Left kidney (tissue), 8 donors: ENCODE measurements around the gene DGUOK. TPM values are rescaled to one million over a fixed set of nuclear protein-coding genes. Genes with fewer than 3 reads are reported as not detected.
"Not testable (repeated sequence)": the region's sequence is repeated elsewhere in the genome, so short reads cannot be mapped to it uniquely, and the experiment has no call there.

ENCODE experiments used
- DNase-seq: peaks from one replicate; pipeline ENCODE4 v3.0.0-alpha.2; 2013
- long read RNA-seq, 8 donors: transcript quantifications; one replicate each; lab custom pipeline, GENCODE V29; 2026
- polyA plus RNA-seq: library from polyadenylated mRNA; unstranded; fragments of 120-200 nt; gene quantifications from one replicate; pipeline ENCODE4 v1.2.1, GENCODE V29; 2013; ENCODE audit not compliant: insufficient read length

Gene DGUOK
- 66.3 TPM for polyA plus RNA-seq
- long read RNA-seq, donor 1, transcript DGUOK-208 (6 exons, 1,029 nt) = major isoform, 14 of 61 reads
- long read RNA-seq, donor 1, transcript DGUOK-202 (5 exons, 880 nt) = minor isoform, 6 of 61 reads
- long read RNA-seq, donor 1, transcript DGUOK-203 (4 exons, 703 nt) = minor isoform, 12 of 61 reads
- long read RNA-seq, donor 1, transcript DGUOK-201 (7 exons, 1,144 nt) = minor isoform, 12 of 61 reads
- long read RNA-seq, donor 1, partial matches to known transcripts = 8 of 61 reads
- long read RNA-seq, donor 1, other reads (novel, unspliced or antisense) = 9 of 61 reads
- long read RNA-seq, donor 2, transcript DGUOK-208 (6 exons, 1,029 nt) = major isoform, 16 of 54 reads
- long read RNA-seq, donor 2, transcript DGUOK-202 (5 exons, 880 nt) = minor isoform, 7 of 54 reads
- long read RNA-seq, donor 2, transcript DGUOK-203 (4 exons, 703 nt) = minor isoform, 13 of 54 reads
- long read RNA-seq, donor 2, partial matches to known transcripts = 7 of 54 reads
- long read RNA-seq, donor 2, other reads (novel, unspliced or antisense) = 7 of 54 reads
- long read RNA-seq, donor 3, transcript DGUOK-203 (4 exons, 703 nt) = minor isoform, 11 of 33 reads
- long read RNA-seq, donor 3, transcript DGUOK-208 (6 exons, 1,029 nt) = major isoform, 14 of 33 reads
- long read RNA-seq, donor 3, transcript DGUOK-202 (5 exons, 880 nt) = minor isoform, 5 of 33 reads
- long read RNA-seq, donor 3, partial matches to known transcripts = 0 of 33 reads
- long read RNA-seq, donor 3, other reads (novel, unspliced or antisense) = 0 of 33 reads
- long read RNA-seq, donor 4, partial matches to known transcripts = 0 of 5 reads
- long read RNA-seq, donor 4, other reads (novel, unspliced or antisense) = 0 of 5 reads
- long read RNA-seq, donor 5, transcript DGUOK-203 (4 exons, 703 nt) = major isoform, 30 of 105 reads
- long read RNA-seq, donor 5, transcript DGUOK-202 (5 exons, 880 nt) = minor isoform, 11 of 105 reads
- long read RNA-seq, donor 5, transcript DGUOK-208 (6 exons, 1,029 nt) = minor isoform, 22 of 105 reads
- long read RNA-seq, donor 5, transcript DGUOK-201 (7 exons, 1,144 nt) = minor isoform, 9 of 105 reads
- long read RNA-seq, donor 5, partial matches to known transcripts = 6 of 105 reads
- long read RNA-seq, donor 5, other reads (novel, unspliced or antisense) = 25 of 105 reads
- long read RNA-seq, donor 6, transcript DGUOK-201 (7 exons, 1,144 nt) = minor isoform, 9 of 98 reads
- long read RNA-seq, donor 6, transcript DGUOK-202 (5 exons, 880 nt) = minor isoform, 5 of 98 reads
- long read RNA-seq, donor 6, transcript DGUOK-208 (6 exons, 1,029 nt) = minor isoform, 16 of 98 reads
- long read RNA-seq, donor 6, transcript DGUOK-203 (4 exons, 703 nt) = major isoform, 21 of 98 reads
- long read RNA-seq, donor 6, partial matches to known transcripts = 17 of 98 reads
- long read RNA-seq, donor 6, other reads (novel, unspliced or antisense) = 28 of 98 reads
- long read RNA-seq, donor 7, transcript DGUOK-208 (6 exons, 1,029 nt) = minor isoform, 10 of 83 reads
- long read RNA-seq, donor 7, transcript DGUOK-202 (5 exons, 880 nt) = minor isoform, 12 of 83 reads
- long read RNA-seq, donor 7, transcript DGUOK-201 (7 exons, 1,144 nt) = minor isoform, 6 of 83 reads
- long read RNA-seq, donor 7, transcript DGUOK-203 (4 exons, 703 nt) = major isoform, 21 of 83 reads
- long read RNA-seq, donor 7, partial matches to known transcripts = 18 of 83 reads
- long read RNA-seq, donor 7, other reads (novel, unspliced or antisense) = 13 of 83 reads
- long read RNA-seq, donor 8, transcript DGUOK-201 (7 exons, 1,144 nt) = major isoform, 5 of 17 reads
- long read RNA-seq, donor 8, partial matches to known transcripts = 0 of 17 reads
- long read RNA-seq, donor 8, other reads (novel, unspliced or antisense) = 5 of 17 reads

DNA sequence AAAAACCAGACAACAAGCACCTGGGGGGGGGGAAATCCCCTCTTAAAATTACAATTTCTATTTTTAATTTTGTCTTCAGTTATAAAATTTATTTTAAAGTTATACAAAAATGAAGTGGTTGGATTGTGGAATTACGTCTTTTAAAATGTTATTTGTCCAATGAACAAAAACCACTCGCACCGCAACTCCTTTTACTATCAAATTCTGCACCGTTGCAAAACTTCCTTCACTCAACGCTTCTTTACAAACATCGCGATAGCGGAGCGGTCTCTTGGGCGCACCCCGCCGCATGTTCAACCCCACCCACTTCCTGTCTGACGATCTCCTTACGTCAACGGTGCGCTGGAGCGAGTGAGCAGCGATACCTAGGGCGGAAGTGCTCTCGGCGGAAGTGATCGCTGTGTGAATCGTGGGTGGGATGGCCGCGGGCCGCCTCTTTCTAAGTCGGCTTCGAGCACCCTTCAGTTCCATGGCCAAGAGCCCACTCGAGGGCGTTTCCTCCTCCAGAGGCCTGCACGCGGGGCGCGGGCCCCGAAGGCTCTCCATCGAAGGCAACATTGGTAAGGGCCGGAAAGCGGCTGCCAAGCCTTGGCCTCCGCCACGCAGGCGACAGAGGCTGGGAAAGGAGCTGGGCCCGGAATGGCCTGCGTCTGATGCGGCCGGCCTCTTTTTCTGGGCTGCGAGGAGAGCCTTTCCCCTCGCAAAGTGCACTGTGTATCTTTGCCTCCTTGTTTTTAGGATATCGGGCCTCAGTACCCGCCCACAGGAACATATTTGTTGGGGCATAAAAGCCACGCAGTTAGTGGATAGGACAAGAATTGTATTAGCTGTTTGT is at the start of gene DGUOK:
Gene DGUOK, plus strand, starts transcription at position 388 of the 835 bp plus-strand sequence. Its CDS starts 31 bp downstream, at position 419.
- DNase-seq = peak; percentile 99

DNA sequence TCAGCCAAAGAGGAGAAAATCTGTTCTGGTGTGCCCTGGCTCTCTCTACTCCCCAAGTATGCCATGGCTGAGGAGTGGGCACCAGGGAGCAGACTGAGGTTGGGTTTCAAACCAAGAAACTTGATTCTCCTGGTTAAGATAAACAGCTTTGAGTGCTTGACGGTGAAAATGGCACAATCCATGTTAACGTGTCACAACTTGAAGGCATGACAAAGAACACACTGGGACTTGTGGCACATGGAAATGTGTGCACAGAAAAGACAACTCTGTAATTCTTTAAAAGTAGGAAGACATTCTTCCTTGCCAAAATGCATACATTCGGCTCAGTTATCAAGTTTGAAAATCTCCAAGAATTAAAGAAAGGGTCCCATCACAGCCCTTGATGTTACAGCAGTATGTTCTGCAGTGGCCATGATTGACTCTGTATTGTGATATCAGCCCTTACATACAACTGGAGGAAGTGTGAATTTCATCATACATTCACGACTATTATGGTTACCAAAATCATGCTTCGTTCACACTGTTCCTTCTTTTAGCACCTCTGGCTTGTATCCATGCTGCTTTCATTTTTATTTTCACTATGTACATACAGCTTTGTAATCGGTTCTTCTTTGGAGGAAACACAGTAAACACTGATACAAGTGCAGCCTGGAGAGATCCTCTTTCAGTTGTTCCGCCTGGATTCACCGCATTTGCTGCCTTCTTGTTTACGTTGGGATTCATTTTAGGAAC is 49.4 kb upstream of the DGUOK start:
- DNase-seq = peak; percentile 4

DNA sequence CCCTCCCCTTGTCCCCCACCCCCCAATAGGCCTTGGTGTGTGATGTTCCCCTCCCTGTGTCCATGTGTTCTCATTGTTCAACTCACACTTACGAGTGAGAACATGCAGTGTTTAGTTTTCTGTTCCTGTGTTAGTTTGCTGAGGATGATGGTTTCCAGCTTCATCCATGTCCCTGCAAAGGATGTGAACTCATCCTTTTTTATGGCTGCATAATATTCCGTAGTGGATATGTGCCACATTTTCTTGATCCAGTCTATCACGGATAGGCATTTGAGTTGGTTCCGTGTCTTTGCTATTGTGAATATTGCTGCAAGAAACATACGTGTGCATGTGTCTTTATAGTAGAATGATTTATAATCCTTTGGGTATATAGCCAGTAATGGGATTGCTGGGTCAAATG is 48.7 kb upstream of the DGUOK start:
- not testable (repeated sequence) for DNase-seq

DNA sequence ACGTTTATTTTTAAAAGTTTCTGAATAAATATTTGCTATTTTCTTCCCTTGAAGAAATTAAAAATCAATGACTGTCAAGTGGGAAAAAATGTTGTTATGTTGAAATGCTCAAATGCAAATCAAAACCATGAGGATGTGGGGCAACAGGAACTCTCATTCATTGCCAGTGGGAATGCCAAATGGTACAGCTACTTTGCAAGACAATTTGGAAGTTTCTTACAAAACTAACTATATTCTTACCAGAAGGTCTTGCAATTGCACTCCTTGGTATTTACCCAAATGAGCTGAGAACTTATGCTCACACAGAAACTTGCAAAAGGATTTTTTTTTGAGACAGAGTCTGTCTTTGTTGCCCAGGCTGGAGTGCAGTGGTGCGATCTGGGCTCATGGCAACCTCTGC is 41.3 kb upstream of the DGUOK start:
- DNase-seq = no peak

DNA sequence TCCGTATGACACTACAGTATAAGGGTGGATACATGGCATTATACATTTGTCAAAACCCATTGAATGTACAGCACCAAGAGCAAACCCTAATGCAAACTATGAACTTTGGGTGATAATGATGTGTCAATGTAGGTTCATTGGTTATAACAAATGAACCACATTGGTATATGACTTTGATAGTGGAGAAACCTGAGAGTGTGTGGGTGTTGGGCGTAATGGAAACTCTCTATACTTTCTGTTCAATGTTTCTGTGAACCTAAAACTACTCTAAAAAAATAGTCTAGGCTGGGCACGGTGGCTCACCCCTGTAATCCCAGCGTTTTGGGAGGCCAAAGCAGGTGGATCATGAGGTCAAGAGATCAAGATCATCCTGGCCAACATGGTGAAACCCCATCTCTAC is 40.3 kb upstream of the DGUOK start:
- no peak for DNase-seq

DNA sequence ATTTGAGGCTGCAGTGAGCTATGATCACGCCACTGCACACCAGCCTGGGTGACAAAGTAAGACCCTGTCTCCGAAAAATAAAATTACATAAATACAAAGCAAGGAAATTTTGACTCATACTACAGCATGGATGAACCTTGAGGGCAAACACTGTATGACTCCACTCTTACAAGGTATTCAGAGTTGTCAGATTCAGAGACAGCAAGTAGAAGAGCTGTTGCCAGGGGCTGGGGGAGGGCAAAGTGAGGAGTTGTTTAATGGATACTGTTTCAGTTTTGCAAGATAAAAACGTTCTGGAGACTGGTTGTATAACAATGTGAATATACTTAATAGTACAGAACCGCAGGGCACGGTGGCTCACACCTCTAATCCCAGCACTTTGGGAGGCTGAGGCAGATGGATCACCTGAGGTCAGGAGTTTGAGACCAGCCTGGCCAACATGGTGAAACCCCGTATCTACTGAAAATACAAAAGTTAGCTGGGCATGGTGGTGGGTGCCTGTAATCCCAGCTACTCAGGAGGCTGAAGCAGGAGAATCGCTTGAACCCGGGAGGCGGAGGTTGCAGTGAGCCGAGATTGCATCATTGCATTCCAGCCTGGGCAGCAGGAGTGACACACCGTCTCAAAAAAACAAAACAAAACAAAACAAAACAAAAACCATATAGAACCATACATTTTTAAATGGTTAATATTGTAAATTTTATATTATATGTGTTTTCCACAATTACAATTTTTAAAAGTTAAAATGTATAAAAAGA is 38.9 kb upstream of the DGUOK start:
- DNase-seq = not testable (repeated sequence)

DNA sequence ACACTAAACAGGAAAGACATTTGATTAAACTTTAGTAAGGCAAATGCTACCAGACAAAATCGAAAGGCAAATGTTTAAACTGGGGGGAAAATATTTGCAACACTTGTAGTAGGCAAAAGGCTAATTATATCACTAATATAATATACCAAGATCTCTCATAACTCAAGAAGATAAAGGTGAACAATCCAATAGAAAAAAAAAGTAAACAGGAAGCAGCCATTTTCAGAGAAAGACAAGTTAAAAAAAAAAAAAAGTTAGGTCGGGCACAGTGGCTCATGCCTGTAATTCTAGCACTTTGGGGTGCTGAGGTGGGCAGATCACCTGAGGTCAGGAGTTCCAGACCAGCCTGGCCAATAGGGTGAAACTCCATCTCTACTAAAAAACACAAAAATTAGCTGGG is 38.3 kb upstream of the DGUOK start:
- no peak for DNase-seq

DNA sequence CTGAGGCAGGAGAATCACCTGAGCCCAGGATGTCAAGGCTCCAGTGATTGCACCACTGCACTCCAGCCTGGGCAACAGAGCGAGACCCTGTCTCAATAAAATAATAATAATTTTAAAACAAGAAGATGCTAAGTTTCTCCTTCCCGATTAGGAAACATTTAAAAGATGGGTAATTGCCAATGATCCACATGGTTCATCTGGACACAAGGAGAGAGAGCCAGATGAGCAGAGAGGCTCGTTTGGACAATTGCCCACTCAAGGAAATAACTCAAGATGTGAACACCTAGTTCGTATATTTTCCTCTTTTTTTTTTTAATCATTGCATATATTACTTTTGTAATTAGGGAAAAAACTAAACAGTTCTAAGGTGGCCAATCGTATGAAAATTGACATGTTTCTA is 37.5 kb upstream of the DGUOK start:
- no peak for DNase-seq

DNA sequence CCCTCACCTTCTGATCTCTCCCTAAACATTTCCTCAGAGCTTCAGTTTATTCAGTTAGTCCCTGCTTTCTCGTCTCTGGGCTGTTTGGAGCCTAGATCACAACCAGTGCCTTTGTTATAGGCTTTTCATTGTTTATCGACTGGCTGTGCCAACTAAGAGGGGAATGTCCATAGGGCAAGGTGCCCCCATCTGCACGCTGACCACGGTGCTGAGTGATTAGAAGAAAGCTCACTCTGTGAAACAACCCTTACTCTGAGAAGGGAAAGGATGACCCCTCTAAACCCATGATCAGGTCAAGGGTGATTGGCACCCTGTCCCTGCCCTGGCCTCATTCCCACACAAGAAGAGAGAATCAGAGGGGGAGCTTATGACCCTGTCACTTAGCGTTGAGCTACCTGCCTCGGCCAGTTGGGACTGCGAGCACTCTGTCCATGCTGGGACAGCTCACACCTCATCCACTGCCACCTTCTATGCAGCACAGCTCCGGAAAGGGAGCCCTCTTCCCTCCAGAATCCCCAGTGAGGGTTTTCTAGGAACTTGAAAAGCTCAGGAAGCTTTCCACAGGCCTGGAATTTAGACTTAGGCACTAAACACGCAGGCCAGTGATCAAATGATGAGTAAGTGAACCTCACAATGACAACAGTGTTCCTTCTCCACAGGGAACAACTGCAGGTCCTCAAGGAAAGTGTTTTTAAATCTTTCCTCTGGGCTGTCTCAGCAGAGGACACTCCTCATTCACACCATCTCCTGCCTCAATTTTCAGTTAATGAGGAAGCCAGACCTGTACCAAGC is 36.2 kb upstream of the DGUOK start:
- no peak for DNase-seq

DNA sequence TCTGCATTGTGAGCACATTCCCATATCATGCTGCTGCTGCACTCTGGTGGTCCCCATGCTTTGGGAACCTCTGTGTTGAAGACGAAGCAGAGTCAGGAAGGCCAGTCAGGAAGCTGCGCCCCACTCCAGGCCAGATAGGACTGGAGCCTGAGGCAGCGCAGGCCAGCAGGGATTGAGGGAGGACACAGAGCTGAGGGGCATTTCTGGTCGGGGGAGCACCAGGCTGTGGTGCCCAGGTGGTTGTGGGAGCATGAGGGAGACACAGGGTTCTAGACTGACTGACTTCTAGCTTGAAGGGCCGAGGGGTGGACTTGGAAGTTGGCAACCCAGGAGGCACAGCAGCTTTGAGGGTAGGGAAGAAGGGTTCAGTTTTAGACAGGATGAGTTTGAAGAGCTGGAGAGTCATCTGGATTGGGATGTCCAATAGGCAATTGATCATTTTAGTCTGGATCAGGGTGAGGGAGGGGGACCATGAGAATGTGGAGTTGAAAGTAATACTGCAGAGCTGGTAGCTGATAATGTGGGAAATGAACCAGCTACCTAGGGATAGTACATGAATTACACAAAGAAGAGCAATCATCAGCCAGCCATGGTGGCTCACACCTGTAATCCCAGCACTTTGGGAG is 35.3 kb upstream of the DGUOK start:
- DNase-seq = no peak

DNA sequence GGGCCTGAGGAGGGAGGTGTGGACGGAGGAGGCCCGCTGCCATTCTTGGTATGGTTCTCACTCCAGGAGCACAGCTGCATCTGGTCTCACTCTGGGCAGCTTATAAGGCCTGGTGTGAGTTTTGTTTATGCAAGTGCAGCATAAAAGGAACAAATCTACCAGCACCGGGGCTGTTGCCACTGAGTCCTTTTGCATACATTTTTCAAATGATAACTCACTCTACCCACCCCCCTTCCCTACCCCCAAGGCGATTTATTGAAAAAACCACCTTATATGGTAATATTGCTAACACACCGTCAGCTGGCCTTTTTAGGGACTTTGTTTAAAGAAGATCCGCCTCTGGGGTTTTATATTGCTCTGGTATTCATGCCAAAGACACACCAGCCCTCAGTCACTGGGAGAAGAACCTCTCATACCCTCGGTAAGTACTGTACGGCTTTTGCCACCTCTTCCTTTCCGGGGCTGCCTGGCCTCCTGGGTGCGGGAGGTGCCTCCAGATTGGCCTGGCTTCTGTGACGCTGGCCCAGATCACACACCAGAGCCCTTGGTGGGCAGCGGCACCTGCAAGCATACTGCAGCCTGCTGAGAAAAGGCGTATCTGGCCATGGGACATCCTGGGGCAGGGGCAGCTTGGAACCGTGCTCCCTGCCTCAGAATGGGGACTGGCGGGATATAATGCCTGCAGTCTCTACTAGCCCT is 33.9 kb upstream of the DGUOK start, which contains the start of gene ACTG2:
Gene ACTG2, plus strand, starts transcription at position 378 of the 699 bp plus-strand sequence. CDS start 8,304 bp downstream, outside the sequence.
- DNase-seq = no peak

DNA sequence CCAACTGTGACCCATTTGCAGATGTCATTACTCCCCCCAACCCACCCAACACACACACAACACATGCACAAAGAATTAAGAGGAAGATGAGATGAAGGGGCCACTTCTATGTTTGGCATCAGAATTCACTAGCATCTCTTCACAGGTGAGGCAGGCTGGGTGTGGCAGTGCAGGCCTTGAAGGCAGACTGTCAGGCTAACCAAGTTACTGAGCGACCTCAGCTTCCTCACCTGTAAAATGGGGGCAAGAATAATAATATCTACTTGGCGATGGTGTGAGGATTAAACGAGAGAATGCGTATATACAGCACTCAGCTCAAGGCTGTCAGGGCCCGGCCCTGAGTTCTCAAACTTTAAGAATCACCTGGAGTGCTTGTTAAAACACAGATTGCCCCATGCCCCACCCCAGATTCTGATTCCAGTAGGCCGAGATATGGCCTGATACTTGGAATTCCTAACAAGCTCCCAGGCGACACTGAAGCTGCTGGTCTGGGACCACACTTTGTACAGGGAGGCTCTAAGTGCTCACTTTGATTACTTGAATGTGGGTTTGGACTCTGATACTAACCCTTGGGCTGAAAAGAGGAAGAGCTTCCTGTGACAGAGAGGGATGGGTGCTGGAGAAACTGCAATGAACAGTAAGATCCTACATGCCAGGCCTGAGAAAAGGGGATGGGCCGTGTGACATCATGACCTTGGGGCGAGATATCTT is 32.8 kb upstream of the DGUOK start:
- DNase-seq = no peak

DNA sequence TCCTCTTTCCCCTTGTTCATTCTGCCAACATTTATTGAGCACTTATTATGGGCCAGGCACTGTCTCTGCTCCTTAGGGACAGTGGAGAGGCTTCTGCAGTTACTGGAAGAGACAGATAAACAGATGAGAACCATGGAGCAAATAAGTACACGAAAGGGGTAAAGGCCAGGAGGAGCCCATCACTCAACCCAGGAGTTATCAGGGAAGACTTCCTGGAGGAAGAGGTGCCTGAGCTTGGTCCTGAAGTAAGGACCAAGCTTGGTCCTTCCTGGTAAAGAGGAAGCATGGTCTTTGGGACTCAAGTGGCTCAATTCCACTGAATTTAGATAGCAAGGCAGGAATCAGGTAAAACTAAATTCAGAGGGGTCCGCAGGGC is 32.2 kb upstream of the DGUOK start:
- no peak for DNase-seq

DNA sequence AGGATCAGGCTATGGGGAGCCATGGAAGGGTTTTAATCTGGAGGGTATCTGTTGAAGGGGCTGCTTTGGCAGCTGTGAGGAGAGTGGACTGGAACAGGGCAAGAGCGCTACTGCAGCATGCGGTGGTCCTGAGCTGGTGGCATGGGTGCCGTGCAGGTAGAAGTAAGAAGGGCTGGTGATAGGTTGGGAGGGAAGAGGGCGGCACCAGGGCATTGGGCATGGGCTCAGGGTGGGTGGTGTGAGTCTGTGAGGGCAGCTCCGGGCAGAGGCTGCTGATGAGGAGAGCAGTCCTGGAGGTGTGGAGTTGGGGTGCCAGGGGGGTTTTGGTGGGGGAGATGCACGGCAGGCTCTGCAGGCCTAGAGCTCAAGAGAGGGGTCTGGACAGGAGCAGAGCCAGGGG is 31.8 kb upstream of the DGUOK start:
- no peak for DNase-seq

DNA sequence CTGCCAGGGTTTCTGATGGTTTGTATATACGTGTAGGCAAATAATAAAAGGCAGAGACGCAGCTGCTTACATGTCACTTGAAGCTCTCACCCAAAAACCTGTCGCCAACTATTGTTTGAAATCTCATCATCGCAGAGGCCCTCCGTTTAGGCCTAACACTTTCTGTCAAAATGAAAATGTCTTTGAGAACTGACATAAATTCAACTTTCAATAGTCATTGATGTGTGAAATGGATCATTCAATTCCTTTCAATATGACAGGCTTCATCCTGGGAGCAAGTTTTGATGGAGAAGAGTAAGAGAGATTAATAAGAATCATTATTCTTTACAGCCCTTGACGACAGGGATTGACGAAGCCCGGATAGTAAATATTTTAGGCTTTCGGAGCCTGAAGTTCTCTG is 31.2 kb upstream of the DGUOK start:
- no peak for DNase-seq
